ENCODE data around the gene KCNQ1. TPM values are rescaled to one million over a fixed set of nuclear protein-coding genes. Genes with fewer than 3 reads are reported as not detected.

Gene KCNQ1
- total and polyA plus RNA-seq, 2 donors (not counting 1 experiment from before 2014, with no cell fraction given), result 21.5 to 28.8 TPM

- ATAC-seq (ENCODE audit: low read depth) (no peak), DNase-seq (no peak)
- TF ChIP-seq CTCF (IDR thresholded peaks at IDR 0.05), result no peak
- no peak for TF ChIP-seq EZH2 (IDR thresholded peaks at IDR 0.05; ENCODE audit: borderline replicate concordance, insufficient read depth, low read depth, low read length, poor library complexity, severe bottlenecking)
- intact Hi-C loops (cut with micrococcal nuclease), result no loop called here
- Histone ChIP-seq H3K9me3 (ENCODE audit: control extremely low read depth in 1 of 3, control insufficient read depth in 2 of 3, insufficient read depth in 1 of 3, low read length in 2 of 3) (no peaks in the 10 kb centered on the region), H3K27me3 (replicated peaks in 1 of 4; ENCODE audit: control extremely low read depth in 1 of 4, control insufficient read depth in 3 of 4, insufficient read depth in 4 of 4, low read length in 3 of 4) (no peaks in the 10 kb centered on the region), H3K79me2 (ENCODE audit: control insufficient read depth, insufficient read depth, low read length) (no peaks in the 10 kb centered on the region), H3K4me2 (replicated peaks; ENCODE audit: low read depth, low read length, poor library complexity, severe bottlenecking) (no peak overlapping the region), H4K20me1 (ENCODE audit: control insufficient read depth, insufficient read depth, low read length, poor library complexity, severe bottlenecking) (no peaks in the 10 kb centered on the region), H3K36me3 (replicated peaks in 1 of 2; ENCODE audit: control extremely low read depth in 1 of 2, control insufficient read depth in 1 of 2, extremely low read depth in 1 of 2, insufficient read depth in 2 of 2, low read length in 1 of 2) (peaks cover 0 to 10% of the 10 kb centered on the region in 2 experiments), H3K27ac (ENCODE audit: low read length in 2 of 2) (no peak overlapping the region), H3K9ac (ENCODE audit: low read length) (no peak overlapping the region), H3K4me3 (ENCODE audit: control extremely low read depth in 1 of 5, extremely low read depth in 1 of 5, insufficient read depth in 1 of 5, low read depth in 2 of 5, low read length in 4 of 5) (no peak overlapping the region), H2AFZ (ENCODE audit: insufficient read depth, low read depth, low read length, poor library complexity, severe bottlenecking) (no peak overlapping the region), H3K4me1 (ENCODE audit: control insufficient read depth in 2 of 2, insufficient read depth in 2 of 2, low read length in 2 of 2) (no peaks in the 10 kb centered on the region)
- CTCF ChIA-PET, result interaction anchor here (1.5 kb wide), 1 partner anchor 46 kb away, joined by 3 read pairs; no protein-coding TSS in a partner anchor
- WGBS (ENCODE audit: insufficient coverage), result 89% methylated on average over 11 of the region's 17 CpGs
- POLR2A ChIA-PET, result no interaction called here
- Mint-ChIP-seq H3K9me3 (ENCODE audit: insufficient read depth) (no peaks in the 10 kb centered on the region), H3K4me3 (no peak overlapping the region), H3K4me1 (no peaks in the 10 kb centered on the region), H3K27ac (no peak overlapping the region), H3K27me3 (no peaks in the 10 kb centered on the region)
Measured at GRCh38 chr11:2579315-2580060, 134.7 kb downstream of the KCNQ1 start.

DNA sequence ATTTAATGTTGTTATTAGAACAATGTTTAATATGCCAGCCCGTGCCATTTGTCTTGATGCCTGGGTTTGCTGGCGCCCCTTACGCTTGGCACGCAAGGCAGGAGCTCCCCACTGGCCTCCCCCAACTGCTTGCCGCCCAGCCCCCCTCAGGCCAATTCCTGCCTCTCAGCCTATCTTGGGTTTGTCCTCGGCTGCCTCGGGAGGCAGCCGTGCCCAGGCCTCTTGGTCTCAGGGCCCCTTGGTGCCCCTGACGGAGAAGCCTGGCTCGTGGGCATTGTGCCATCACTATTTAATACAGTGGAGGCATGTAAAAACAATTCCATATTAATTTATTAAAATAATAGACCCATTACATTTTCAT lies 135.2 kb downstream of the KCNQ1 start:
- Mint-ChIP-seq H3K4me3 (no peak overlapping the region), H3K9me3 (ENCODE audit: insufficient read depth) (no peaks in the 10 kb centered on the region), H3K4me1 (no peaks in the 10 kb centered on the region), H3K27ac (no peak overlapping the region), H3K27me3 (no peaks in the 10 kb centered on the region)
- TF ChIP-seq CTCF (IDR thresholded peaks at IDR 0.05) (no peak), EZH2 (IDR thresholded peaks at IDR 0.05; ENCODE audit: borderline replicate concordance, insufficient read depth, low read depth, low read length, poor library complexity, severe bottlenecking) (no peak)
- 97% methylated on average over 7 of the region's 10 CpGs for WGBS (ENCODE audit: insufficient coverage)
- H4K20me1 ChIP-seq (ENCODE audit: control insufficient read depth, insufficient read depth, low read length, poor library complexity, severe bottlenecking), result no peaks in the 10 kb centered on the region
- ChIA-PET POLR2A (no interaction called here), CTCF (interaction anchor here (1.5 kb wide), 1 partner anchor 47 kb away, joined by 3 read pairs; no protein-coding TSS in a partner anchor)
- no peak overlapping the region for H3K4me3 ChIP-seq (ENCODE audit: control extremely low read depth in 1 of 5, extremely low read depth in 1 of 5, insufficient read depth in 1 of 5, low read depth in 2 of 5, low read length in 4 of 5)
- no peak for ATAC-seq (ENCODE audit: low read depth)
- intact Hi-C loops (cut with micrococcal nuclease), result no loop called here
- H2AFZ ChIP-seq (ENCODE audit: insufficient read depth, low read depth, low read length, poor library complexity, severe bottlenecking), result no peak overlapping the region
- no peak for DNase-seq
- no peak overlapping the region for H3K9ac ChIP-seq (ENCODE audit: low read length)
- no peaks in the 10 kb centered on the region for H3K27me3 ChIP-seq (replicated peaks in 1 of 4; ENCODE audit: control extremely low read depth in 1 of 4, control insufficient read depth in 3 of 4, insufficient read depth in 4 of 4, low read length in 3 of 4)
- no peaks in the 10 kb centered on the region for H3K79me2 ChIP-seq (ENCODE audit: control insufficient read depth, insufficient read depth, low read length)
- no peak overlapping the region for H3K4me2 ChIP-seq (replicated peaks; ENCODE audit: low read depth, low read length, poor library complexity, severe bottlenecking)
- H3K27ac ChIP-seq (ENCODE audit: low read length in 2 of 2), result no peak overlapping the region
- no peaks in the 10 kb centered on the region for H3K4me1 ChIP-seq (ENCODE audit: control insufficient read depth in 2 of 2, insufficient read depth in 2 of 2, low read length in 2 of 2)
- no peaks in the 10 kb centered on the region for H3K9me3 ChIP-seq (ENCODE audit: control extremely low read depth in 1 of 3, control insufficient read depth in 2 of 3, insufficient read depth in 1 of 3, low read length in 2 of 3)
- H3K36me3 ChIP-seq (replicated peaks in 1 of 2; ENCODE audit: control extremely low read depth in 1 of 2, control insufficient read depth in 1 of 2, extremely low read depth in 1 of 2, insufficient read depth in 2 of 2, low read length in 1 of 2), result peaks cover 0 to 10% of the 10 kb centered on the region in 2 experiments

Measured in B cell (primary cell).